ENCODE results near the gene ANKDD1B. TPM values are rescaled to one million over a fixed set of nuclear protein-coding genes. Genes with fewer than 3 reads are reported as not detected.

Gene ANKDD1B
- total RNA-seq, 1 donor from 2014 or later = 0.38 TPM

Other genes starting within 250 kb of the ANKDD1B start
- 39.5 TPM for gene CERT1, start 99.8 kb upstream of the ANKDD1B start, total RNA-seq
- 26.6 TPM for gene POLK, start 99.6 kb upstream of the ANKDD1B start, total RNA-seq
- gene POC5, start 106.0 kb downstream of the ANKDD1B start, total RNA-seq = 3.8 TPM